ENCODE results near the gene RFTN1. TPM values are rescaled to one million over a fixed set of nuclear protein-coding genes. Genes with fewer than 3 reads are reported as not detected.
A peak's percentile ranks its signal among the peaks of the same experiment; 100 is the strongest.

Gene RFTN1
- total RNA-seq, 1 donor from 2014 or later = 6.4 TPM

- peaks cover 5% of the 10 kb centered on the region for H3K27me3 Mint-ChIP-seq (ENCODE audit: unreplicated experiment)
- no peak for DNase-seq
Measured at GRCh38 chr3:16511681-16512434, 1.6 kb downstream of the RFTN1 start.

GRCh38 chr3:16510620-16511319, 2.7 kb downstream of the RFTN1 start:
- Mint-ChIP-seq H3K9me3 (ENCODE audit: unreplicated experiment) (peaks cover 10% of the 10 kb centered on the region), H3K27me3 (ENCODE audit: unreplicated experiment) (peaks cover 5% of the 10 kb centered on the region), H3K27ac (ENCODE audit: unreplicated experiment) (no peak overlapping the region), H3K4me3 (ENCODE audit: unreplicated experiment) (no peak overlapping the region), H3K4me1 (ENCODE audit: low read depth, unreplicated experiment) (peaks cover 33% of the 10 kb centered on the region), H3K36me3 (ENCODE audit: unreplicated experiment) (no peaks in the 10 kb centered on the region)
- no peak for TF ChIP-seq CTCF (IDR thresholded peaks at IDR 0.05; ENCODE audit: partially characterized antibody, unreplicated experiment)
- no peak for DNase-seq

More at GRCh38 chr3:16511681-16512434, 1.6 kb downstream of the RFTN1 start:
- no peak for TF ChIP-seq CTCF (IDR thresholded peaks at IDR 0.05; ENCODE audit: partially characterized antibody, unreplicated experiment)
- Mint-ChIP-seq H3K9me3 (ENCODE audit: unreplicated experiment) (peaks cover 10% of the 10 kb centered on the region), H3K27ac (ENCODE audit: unreplicated experiment) (peak overlapping the region; percentile 15), H3K4me3 (ENCODE audit: unreplicated experiment) (peak overlapping the region; percentile 90), H3K4me1 (ENCODE audit: low read depth, unreplicated experiment) (peaks cover 43% of the 10 kb centered on the region), H3K36me3 (ENCODE audit: unreplicated experiment) (no peaks in the 10 kb centered on the region)

GRCh38 chr3:16509721-16510619, 3.5 kb downstream of the RFTN1 start:
- DNase-seq = no peak
- Mint-ChIP-seq H3K36me3 (ENCODE audit: unreplicated experiment) (peaks cover 4% of the 10 kb centered on the region), H3K4me1 (ENCODE audit: low read depth, unreplicated experiment) (peaks cover 32% of the 10 kb centered on the region), H3K4me3 (ENCODE audit: unreplicated experiment) (no peak overlapping the region), H3K27ac (ENCODE audit: unreplicated experiment) (no peak overlapping the region), H3K27me3 (ENCODE audit: unreplicated experiment) (peaks cover 5% of the 10 kb centered on the region), H3K9me3 (ENCODE audit: unreplicated experiment) (peaks cover 10% of the 10 kb centered on the region)
- no peak for TF ChIP-seq CTCF (IDR thresholded peaks at IDR 0.05; ENCODE audit: partially characterized antibody, unreplicated experiment)

DNA sequence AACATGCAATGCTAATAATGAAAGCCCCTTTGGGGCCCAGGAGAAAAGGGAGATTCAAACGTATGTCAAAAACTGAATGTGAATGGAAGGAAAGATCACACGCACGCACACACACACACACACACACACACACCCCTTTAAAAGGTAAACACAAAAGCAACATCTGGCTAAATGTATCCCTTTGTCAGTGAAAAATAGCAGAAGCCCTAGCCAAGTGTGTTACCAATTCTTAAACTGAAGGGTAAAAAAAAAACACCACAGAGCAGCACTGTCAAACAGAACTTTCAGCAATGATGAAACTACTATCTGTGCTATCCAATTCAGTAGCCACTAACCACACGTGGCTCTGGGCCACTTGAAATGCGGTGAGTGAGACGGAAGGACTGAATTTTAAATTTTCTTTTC, 4.9 kb downstream of the RFTN1 start:
- H3K27me3 Mint-ChIP-seq (ENCODE audit: unreplicated experiment) = peaks cover 2% of the 10 kb centered on the region
- peak overlapping the region; percentile 7 for H3K27ac Mint-ChIP-seq (ENCODE audit: unreplicated experiment)
- peaks cover 32% of the 10 kb centered on the region for H3K4me1 Mint-ChIP-seq (ENCODE audit: low read depth, unreplicated experiment)
- TF ChIP-seq CTCF (IDR thresholded peaks at IDR 0.05; ENCODE audit: partially characterized antibody, unreplicated experiment) = no peak
- no peak for DNase-seq
- H3K9me3 Mint-ChIP-seq (ENCODE audit: unreplicated experiment) = peaks cover 6% of the 10 kb centered on the region
- no peak overlapping the region for H3K4me3 Mint-ChIP-seq (ENCODE audit: unreplicated experiment)
- H3K36me3 Mint-ChIP-seq (ENCODE audit: unreplicated experiment) = peaks cover 9% of the 10 kb centered on the region
